ENCODE measurements around the gene PAXIP1.

- TF ChIP-seq CTCF (IDR thresholded peaks at IDR 0.05 in 4 of 5, conservative IDR thresholded peaks at IDR 0.05 in 1 of 5) (no peak), POLR2A (IDR thresholded peaks at IDR 0.05) (no peak)
Measured at GRCh38 chr7:154931906-154932305, 71.0 kb downstream of the PAXIP1 start.
